ENCODE measurements around the gene CRYBB3.

DNA sequence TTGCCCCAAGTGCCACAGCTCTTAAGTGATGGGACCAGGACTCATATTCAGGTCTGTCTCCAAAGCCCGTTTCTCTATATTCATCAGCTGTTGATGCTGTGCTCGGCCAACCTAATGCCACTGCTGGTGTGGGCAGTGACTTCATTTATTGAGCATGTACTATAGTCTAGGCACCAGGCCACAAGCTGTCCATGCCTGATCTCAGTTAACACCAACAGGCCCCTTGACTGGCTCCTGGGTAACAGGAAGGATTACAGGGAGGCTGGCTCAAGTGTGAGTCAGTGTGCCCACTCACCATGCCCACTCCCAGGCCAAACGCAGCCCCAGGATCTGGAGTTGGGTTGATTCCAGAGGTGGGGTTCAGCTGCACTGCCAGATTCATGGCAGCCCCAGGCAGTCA is 11.1 kb downstream of the CRYBB3 start:
- TF ChIP-seq, protein P1, sequence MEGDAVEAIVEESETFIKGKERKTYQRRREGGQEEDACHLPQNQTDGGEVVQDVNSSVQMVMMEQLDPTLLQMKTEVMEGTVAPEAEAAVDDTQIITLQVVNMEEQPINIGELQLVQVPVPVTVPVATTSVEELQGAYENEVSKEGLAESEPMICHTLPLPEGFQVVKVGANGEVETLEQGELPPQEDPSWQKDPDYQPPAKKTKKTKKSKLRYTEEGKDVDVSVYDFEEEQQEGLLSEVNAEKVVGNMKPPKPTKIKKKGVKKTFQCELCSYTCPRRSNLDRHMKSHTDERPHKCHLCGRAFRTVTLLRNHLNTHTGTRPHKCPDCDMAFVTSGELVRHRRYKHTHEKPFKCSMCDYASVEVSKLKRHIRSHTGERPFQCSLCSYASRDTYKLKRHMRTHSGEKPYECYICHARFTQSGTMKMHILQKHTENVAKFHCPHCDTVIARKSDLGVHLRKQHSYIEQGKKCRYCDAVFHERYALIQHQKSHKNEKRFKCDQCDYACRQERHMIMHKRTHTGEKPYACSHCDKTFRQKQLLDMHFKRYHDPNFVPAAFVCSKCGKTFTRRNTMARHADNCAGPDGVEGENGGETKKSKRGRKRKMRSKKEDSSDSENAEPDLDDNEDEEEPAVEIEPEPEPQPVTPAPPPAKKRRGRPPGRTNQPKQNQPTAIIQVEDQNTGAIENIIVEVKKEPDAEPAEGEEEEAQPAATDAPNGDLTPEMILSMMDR (IDR thresholded peaks at IDR 0.05; ENCODE audit: extremely low read depth in 1 of 2, insufficient read depth in 1 of 2, low read depth in 1 of 2, low read length in 2 of 2): no peak
- TF ChIP-seq POLR2AphosphoS5 (IDR thresholded peaks at IDR 0.05; ENCODE audit: insufficient read depth, low read depth, low read length): no peak
- TF ChIP-seq POLR2A (IDR thresholded peaks at IDR 0.05; ENCODE audit: low read depth, low read length): no peak
- no peak for TF ChIP-seq JUN (IDR thresholded peaks at IDR 0.05; ENCODE audit: borderline replicate concordance, insufficient read depth, insufficient read length, low read depth)

Data from endothelial cell of umbilical vein (primary cell).